K562 (cell line): ENCODE data around the gene LTBP4. TPM values are rescaled to one million over a fixed set of nuclear protein-coding genes. Genes with fewer than 3 reads are reported as not detected.

Experiments
- ATAC-seq: fragments of 200-7000 bp; cut with Tn5 transposase; 3 replicates; pipeline ENCODE4 v1.9.1; 2020; ENCODE audit warnings: moderate library complexity
- BruUV-seq: library from RNA; stranded (reverse); fragments of 400-500 nt; replicated peaks from 2 replicates; lab custom pipeline; 2021; lab: Mats Ljungman, UMichigan
- CTCF ChIA-PET: fragments of 300-600 bp; formaldehyde crosslinking; extraction: SDS; loops from one replicate; lab custom pipeline; 2021; ENCODE audit warnings: low intra/inter-chr PET ratio; lab: Yijun Ruan, JAX
- POLR2A ChIA-PET: fragments of 300-600, 350-650 bp; sonication (Branson Sonifier 250); formaldehyde crosslinking; extraction: SDS; loops from one replicate; lab custom pipeline; 2021; ENCODE audit warnings: antibody characterized with exemption, inconsistent platforms; lab: Yijun Ruan, JAX
- DNase-seq, 4 experiments: peaks; one replicate each; pipeline versions ENCODE4 v3.0.0 to v3.0.0-alpha.2; 2011 to 2018; ENCODE audit warnings: low spot score in 3 of 4, mixed read lengths in 3 of 4; ENCODE audit errors: extremely low read depth in 1 of 4
- FAIRE-seq: peaks from 2 replicates; lab custom pipeline; 2011; peaks lifted over from hg19 to GRCh38; lab: Jason Lieb, UNC
- H2AFZ ChIP-seq: 2 replicates; pipeline ENCODE4 v1.6.0; 2011; ENCODE audit warnings: low read depth, low read length, control low read depth, inconsistent platforms
- H3K27ac ChIP-seq: fragments of 200-600 bp; 3 replicates; pipeline ENCODE4 v1.8.0; 2011; ENCODE audit warnings: low read depth, mild to moderate bottlenecking, control low read depth, inconsistent platforms, low read length, moderate library complexity, mixed read lengths; ENCODE audit errors: extremely low read depth
- H3K27me3 ChIP-seq, 2 experiments: fragments of 300-600 bp in 1 of 2; 2 replicates in 1 of 2; 3 replicates in 1 of 2; pipeline versions ENCODE4 v1.6.0 to v1.8.0; 2011; ENCODE audit warnings: inconsistent platforms in 2 of 2, low read length in 2 of 2, mild to moderate bottlenecking in 1 of 2, mixed read lengths in 1 of 2, moderate library complexity in 1 of 2; ENCODE audit not compliant: control insufficient read depth in 2 of 2, insufficient read depth in 2 of 2
- H3K36me3 ChIP-seq: fragments of 300-600 bp; 3 replicates; pipeline ENCODE4 v1.8.0; 2011; ENCODE audit warnings: mild to moderate bottlenecking, low read length, inconsistent platforms; ENCODE audit not compliant: control insufficient read depth, insufficient read depth
- H3K4me1 ChIP-seq, 2 experiments: fragments of 200-600 bp in 1 of 2; replicated peaks in 1 of 2; 2 replicates in 1 of 2; 3 replicates in 1 of 2; pipeline versions ENCODE4 v1.5.1 to v1.8.0; 2011; ENCODE audit warnings: inconsistent platforms in 2 of 2, low read length in 2 of 2, mild to moderate bottlenecking in 1 of 2, mixed read lengths in 1 of 2, moderate library complexity in 1 of 2; ENCODE audit not compliant: control insufficient read depth in 2 of 2, insufficient read depth in 2 of 2
- H3K4me2 ChIP-seq: 2 replicates; pipeline ENCODE4 v1.6.1; 2011; ENCODE audit warnings: low read length, control low read depth, inconsistent platforms, mixed read lengths; ENCODE audit not compliant: insufficient read depth
- H3K4me3 ChIP-seq: fragments of 200-600 bp; sonication (generic), shearing (Covaris generic); 2 replicates; pipeline ENCODE4 v1.5.1; 2016; ENCODE audit warnings: control low read depth, inconsistent platforms
- H3K79me2 ChIP-seq: fragments of 200-600 bp; 3 replicates; pipeline ENCODE4 v1.8.0; 2011; ENCODE audit warnings: low read length, inconsistent platforms; ENCODE audit not compliant: control insufficient read depth, insufficient read depth
- H3K9ac ChIP-seq, 2 experiments: 2 replicates each; pipeline versions ENCODE4 v1.6.0 to v1.6.1; 2011; ENCODE audit warnings: low read depth in 2 of 2, low read length in 2 of 2, control low read depth in 1 of 2, inconsistent platforms in 1 of 2, mild to moderate bottlenecking in 1 of 2, mixed read lengths in 1 of 2; ENCODE audit not compliant: insufficient read depth in 1 of 2
- H3K9me1 ChIP-seq: one replicate; pipeline ENCODE4 v1.6.0; 2011; ENCODE audit warnings: inconsistent platforms, mild to moderate bottlenecking, low read length, moderate library complexity; ENCODE audit not compliant: control insufficient read depth, insufficient read depth
- H3K9me3 ChIP-seq: replicated peaks from 2 replicates; pipeline ENCODE4 v1.5.1; 2011; ENCODE audit warnings: low read depth, low read length, inconsistent platforms; ENCODE audit not compliant: control insufficient read depth, insufficient read depth
- H4K20me1 ChIP-seq: replicated peaks from 2 replicates; pipeline ENCODE4 v1.6.1; 2011; ENCODE audit warnings: low read length, inconsistent platforms, mixed read lengths; ENCODE audit not compliant: control insufficient read depth, insufficient read depth
- CCAR2 ChIP-seq: fragments of 200-400 bp; formaldehyde crosslinking; IDR thresholded peaks from 2 replicates; pipeline ENCODE4 v1.6.1; 2017; ENCODE audit warnings: mild to moderate bottlenecking, low read depth, low read length
- CTBP1 ChIP-seq: fragments of 450-650 bp; IDR thresholded peaks from 2 replicates; pipeline ENCODE4 v1.6.1; 2016; ENCODE audit warnings: borderline replicate concordance
- DDX20 ChIP-seq: fragments of 450-650 bp; IDR thresholded peaks from 2 replicates; pipeline ENCODE4 v1.6.1; 2016; ENCODE audit warnings: missing genetic modification characterization, low read depth, mild to moderate bottlenecking, missing compliant biosample characterization, moderate library complexity
- FOXO4 ChIP-seq: fragments of 450-650 bp; formaldehyde crosslinking; IDR thresholded peaks from 2 replicates; pipeline ENCODE4 v1.4.0; 2020; ENCODE audit warnings: mild to moderate bottlenecking, moderate library complexity
- HMGN3 ChIP-seq: IDR thresholded peaks from 2 replicates; pipeline ENCODE4 v1.6.1; 2011; ENCODE audit warnings: borderline replicate concordance, low read depth, mild to moderate bottlenecking, mixed read lengths, low read length; ENCODE audit not compliant: insufficient read length; ENCODE audit errors: extremely low read depth
- IRF9 ChIP-seq: fragments of 450-650 bp; IDR thresholded peaks from 2 replicates; pipeline ENCODE4 v1.6.1; 2016; ENCODE audit warnings: missing biosample characterization, missing genetic modification characterization
- PATZ1 ChIP-seq: fragments of 250-450 bp; sonication (Bioruptor Pico); IDR thresholded peaks from 2 replicates; pipeline ENCODE4 v1.5.0; 2020; ENCODE audit warnings: mild to moderate bottlenecking, borderline replicate concordance
- ZNF121 ChIP-seq: sonication (generic); formaldehyde crosslinking; conservative IDR thresholded peaks from 2 replicates; pipeline ENCODE4 v1.8.0; 2022; ENCODE audit warnings: missing genetic modification reagents
- WGBS: fragments of 100-300 bp; shearing (Covaris generic); methylation state at CpG from one replicate; pipeline ENCODE4 v1.1.6; 2016; ENCODE audit warnings: low coverage, mixed read lengths; ENCODE audit not compliant: insufficient coverage; ENCODE audit errors: missing lambda C conversion rate; 5-methylcytosine and 5-hydroxymethylcytosine counted together
- in situ Hi-C: fragments of 300-500 bp; cut with MboI; formaldehyde crosslinking; loops from 4 replicates; pipeline ENCODE4 v1.15.0; 2018; ENCODE audit warnings: inconsistent platforms, mixed read lengths
- intact Hi-C: fragments of 100-400 bp; cut with micrococcal nuclease; formaldehyde crosslinking; loops from 2 replicates; pipeline ENCODE4 v1.14.2; 2022
- polyA plus RNA-seq, 8 experiments: library from polyadenylated mRNA; depleted of rRNA in 4 of 8; stranded (reverse) in 5 of 8; unstranded in 3 of 8; fragments of >200 nt; fragmentation: Nextera tagmentation in 2 of 8; fragmentation: Illumina TruSeq in 1 of 8; extraction: Ambion mirVana in 2 of 8; extraction: Trizol in 1 of 8; gene quantifications; 2 replicates each; pipeline versions ENCODE4 v1.2.1 to v1.2.3, GENCODE V29; 2011 to 2014; ENCODE audit warnings: inconsistent platforms in 1 of 8, missing spikeins in 1 of 8
- total RNA-seq, 7 experiments: library from RNA; depleted of rRNA in 6 of 7; stranded (reverse); fragments of >200 nt in 6 of 7; fragmentation: Illumina TruSeq in 2 of 7; extraction: Trizol in 2 of 7; gene quantifications; 2 replicates each; pipeline versions ENCODE4 v1.2.1 to v1.2.3, GENCODE V29; 2011 to 2021; ENCODE audit warnings: low replicate concordance in 1 of 7

LTBP4 gene
- total and polyA plus RNA-seq, 9 of the 15 experiments (the other 6 are each of a cell fraction or from before 2014, with no cell fraction given), result 0.35 to 160 (median 31.6) TPM

GRCh38 chr19:40559394-40559793, 41.8 kb upstream of the LTBP4 start:
- Histone ChIP-seq H2AFZ (no peak overlapping the region), H3K4me1 (peaks cover 0 to 19% of the 10 kb centered on the region in 2 experiments; a peak in 2 of 5 replicates), H3K79me2 (no peaks in the 10 kb centered on the region), H3K9ac (no peak overlapping the region), H3K4me3 (no peak overlapping the region), H3K36me3 (no peaks in the 10 kb centered on the region), H3K9me3 (no peaks in the 10 kb centered on the region), H3K9me1 (no peaks in the 10 kb centered on the region), H3K27ac (no peak overlapping the region), H4K20me1 (no peaks in the 10 kb centered on the region), H3K27me3 (peaks cover 12 to 39% of the 10 kb centered on the region in 2 experiments), H3K4me2 (no peak overlapping the region)
- ChIA-PET POLR2A (interaction anchor here (0.7 kb wide), 1 partner anchor 185 kb away, joined by 3 read pairs; no protein-coding TSS in a partner anchor), CTCF (no interaction called here)
- intact Hi-C loops, result no loop called here
- WGBS, result 14% methylated on average over 3 of the region's 3 CpGs
- no peak for FAIRE-seq
- no TSS peak for BruUV-seq
- TF ChIP-seq ZNF121 (peak; percentile 44), CTBP1 (no peak)
- no peak for DNase-seq
- no peak for ATAC-seq
- in situ Hi-C loops, result no loop called here

- in situ Hi-C loops (no loop called here), intact Hi-C loops (no loop called here)
- ChIA-PET CTCF (no interaction called here), POLR2A (interaction anchor here (0.7 kb wide), 1 partner anchor 184 kb away, joined by 3 read pairs; no protein-coding TSS in a partner anchor)
- no TSS peak for BruUV-seq
- H2AFZ ChIP-seq, result no peak overlapping the region
- FAIRE-seq (no peak), ATAC-seq (peak; percentile 56; the same call in 2 of the 3 replicates), DNase-seq (no peak)
- TF ChIP-seq DDX20 (tag) (no peak), FOXO4 (no peak), PATZ1 (CRISPR knock-in tag) (no peak), IRF9 (tag) (no peak), CCAR2 (no peak), HMGN3 (peak; percentile 38)
- WGBS, result 24% methylated on average over 19 of the region's 20 CpGs
- no peak overlapping the region for H3K27ac ChIP-seq
- H4K20me1 ChIP-seq, result no peaks in the 10 kb centered on the region
- H3K27me3 ChIP-seq, result peaks cover 12 to 32% of the 10 kb centered on the region in 2 experiments
- no peak overlapping the region for H3K4me2 ChIP-seq
- no peaks in the 10 kb centered on the region for H3K9me1 ChIP-seq
- H3K36me3 ChIP-seq, result no peaks in the 10 kb centered on the region
- peak overlapping the region in 1 of 2 experiments; percentile 64; a peak in 1 of 4 replicates for H3K9ac ChIP-seq
- peaks cover 0 to 17% of the 10 kb centered on the region in 2 experiments; a peak in 2 of 5 replicates for H3K4me1 ChIP-seq
- H3K79me2 ChIP-seq, result no peaks in the 10 kb centered on the region
- no peaks in the 10 kb centered on the region for H3K9me3 ChIP-seq
- no peak overlapping the region for H3K4me3 ChIP-seq
Measured at GRCh38 chr19:40560092-40560507, 41.1 kb upstream of the LTBP4 start.
